Nephron progenitor cell (in vitro differentiated cells): ENCODE results near the gene GALNT18.

Experiments
- DNase-seq: peaks from one replicate; pipeline ENCODE4 v3.0.0; 2021
- H3K27ac Mint-ChIP-seq: 2 replicates; pipeline ENCODE4 v1.8.0; 2021; ENCODE audit warnings: mild to moderate bottlenecking, moderate library complexity, mixed read lengths
- H3K27me3 Mint-ChIP-seq: 2 replicates; pipeline ENCODE4 v1.8.0; 2021; ENCODE audit warnings: mild to moderate bottlenecking, low read depth, mixed read lengths; ENCODE audit not compliant: poor library complexity
- H3K36me3 Mint-ChIP-seq: 2 replicates; pipeline ENCODE4 v1.8.0; 2021; ENCODE audit warnings: low read depth, mixed read lengths
- H3K4me1 Mint-ChIP-seq: 2 replicates; pipeline ENCODE4 v1.8.0; 2021; ENCODE audit warnings: mixed read lengths
- H3K4me3 Mint-ChIP-seq: 2 replicates; pipeline ENCODE4 v1.8.0; 2021; ENCODE audit warnings: mild to moderate bottlenecking, moderate library complexity, mixed read lengths
- H3K9me3 Mint-ChIP-seq: 2 replicates; pipeline ENCODE4 v1.8.0; 2021; ENCODE audit warnings: mild to moderate bottlenecking, moderate library complexity, mixed read lengths
- TF ChIP-seq, protein P1 (sequence below): fragments of 200-600 bp; sonication (generic); IDR thresholded peaks from 2 replicates; pipeline ENCODE4 v1.5.0; 2021; ENCODE audit warnings: antibody characterized with exemption

Gene GALNT18

DNA sequence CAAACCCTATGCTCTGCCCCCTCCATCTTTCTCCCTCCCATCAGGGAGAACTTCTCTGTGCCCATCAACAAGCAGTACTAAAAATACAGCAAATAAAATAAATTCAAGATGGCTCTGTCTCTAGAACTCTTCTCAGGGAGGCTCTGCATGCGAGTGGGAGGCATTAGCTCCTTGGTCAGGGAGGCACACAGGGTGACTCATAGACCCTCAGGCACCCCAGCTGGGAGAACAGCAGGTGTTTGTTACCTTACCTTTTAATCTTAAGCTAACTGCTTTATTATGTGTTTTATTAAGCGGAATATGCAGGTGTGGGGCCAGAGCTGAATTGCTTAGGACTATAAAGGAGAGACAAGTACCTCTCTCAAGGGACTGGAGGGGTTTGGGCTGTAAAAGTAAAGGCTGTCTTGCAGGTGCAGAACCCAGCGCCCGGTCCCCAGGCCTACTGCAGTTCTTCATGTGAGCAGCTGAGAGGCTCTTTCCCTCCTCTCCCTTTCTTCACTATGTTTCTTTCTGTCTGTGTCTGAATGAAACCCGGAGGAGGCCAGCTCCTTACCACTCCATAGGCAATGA is 289.6 kb downstream of the GALNT18 start:
- Mint-ChIP-seq H3K4me3 (no peak overlapping the region), H3K9me3 (no peaks in the 10 kb centered on the region), H3K4me1 (peaks cover 19% of the 10 kb centered on the region), H3K36me3 (no peaks in the 10 kb centered on the region), H3K27me3 (peaks cover 20% of the 10 kb centered on the region), H3K27ac (no peak overlapping the region)
- TF ChIP-seq, protein P1, sequence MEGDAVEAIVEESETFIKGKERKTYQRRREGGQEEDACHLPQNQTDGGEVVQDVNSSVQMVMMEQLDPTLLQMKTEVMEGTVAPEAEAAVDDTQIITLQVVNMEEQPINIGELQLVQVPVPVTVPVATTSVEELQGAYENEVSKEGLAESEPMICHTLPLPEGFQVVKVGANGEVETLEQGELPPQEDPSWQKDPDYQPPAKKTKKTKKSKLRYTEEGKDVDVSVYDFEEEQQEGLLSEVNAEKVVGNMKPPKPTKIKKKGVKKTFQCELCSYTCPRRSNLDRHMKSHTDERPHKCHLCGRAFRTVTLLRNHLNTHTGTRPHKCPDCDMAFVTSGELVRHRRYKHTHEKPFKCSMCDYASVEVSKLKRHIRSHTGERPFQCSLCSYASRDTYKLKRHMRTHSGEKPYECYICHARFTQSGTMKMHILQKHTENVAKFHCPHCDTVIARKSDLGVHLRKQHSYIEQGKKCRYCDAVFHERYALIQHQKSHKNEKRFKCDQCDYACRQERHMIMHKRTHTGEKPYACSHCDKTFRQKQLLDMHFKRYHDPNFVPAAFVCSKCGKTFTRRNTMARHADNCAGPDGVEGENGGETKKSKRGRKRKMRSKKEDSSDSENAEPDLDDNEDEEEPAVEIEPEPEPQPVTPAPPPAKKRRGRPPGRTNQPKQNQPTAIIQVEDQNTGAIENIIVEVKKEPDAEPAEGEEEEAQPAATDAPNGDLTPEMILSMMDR, result no peak
- DNase-seq, result no peak

DNA sequence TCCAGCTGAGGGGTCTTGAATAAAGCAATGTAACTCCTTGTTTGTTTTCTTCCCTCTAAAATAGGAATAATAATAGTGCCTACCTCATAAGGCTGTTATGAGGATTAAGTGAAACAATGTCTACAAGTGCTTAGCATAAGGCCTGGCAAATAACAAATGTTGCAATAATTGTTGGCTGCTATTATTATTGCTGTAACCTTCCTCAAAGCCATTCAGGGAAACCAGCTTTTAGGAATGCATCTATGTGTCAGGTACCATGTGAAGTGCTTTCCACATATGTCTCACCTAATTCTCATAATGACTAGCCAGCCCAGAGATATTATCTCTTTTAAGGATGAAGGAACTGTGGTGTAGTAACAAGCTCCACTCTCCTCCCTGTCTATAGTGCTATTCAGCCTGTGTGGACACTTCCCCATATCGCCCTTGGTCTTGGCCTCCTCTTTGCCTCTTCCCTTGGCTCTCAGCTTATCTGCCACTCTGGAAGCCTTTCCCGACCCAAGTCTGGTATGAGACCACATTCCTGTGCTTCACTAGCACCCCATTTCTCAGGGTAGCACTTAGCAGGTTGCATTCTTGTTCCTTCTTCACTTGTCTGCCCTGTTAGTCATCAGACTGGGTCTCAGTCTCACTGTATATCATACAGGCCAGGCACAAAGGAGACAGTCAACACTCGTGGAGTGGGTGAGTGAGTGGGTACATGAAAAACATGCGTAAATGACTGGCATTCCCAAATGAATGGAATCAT is 292.6 kb downstream of the GALNT18 start:
- TF ChIP-seq, protein P1, result no peak
- Mint-ChIP-seq H3K4me3 (no peak overlapping the region), H3K27ac (no peak overlapping the region), H3K36me3 (no peaks in the 10 kb centered on the region), H3K9me3 (no peaks in the 10 kb centered on the region), H3K27me3 (peaks cover 20% of the 10 kb centered on the region), H3K4me1 (no peaks in the 10 kb centered on the region)
- DNase-seq, result no peak

DNA sequence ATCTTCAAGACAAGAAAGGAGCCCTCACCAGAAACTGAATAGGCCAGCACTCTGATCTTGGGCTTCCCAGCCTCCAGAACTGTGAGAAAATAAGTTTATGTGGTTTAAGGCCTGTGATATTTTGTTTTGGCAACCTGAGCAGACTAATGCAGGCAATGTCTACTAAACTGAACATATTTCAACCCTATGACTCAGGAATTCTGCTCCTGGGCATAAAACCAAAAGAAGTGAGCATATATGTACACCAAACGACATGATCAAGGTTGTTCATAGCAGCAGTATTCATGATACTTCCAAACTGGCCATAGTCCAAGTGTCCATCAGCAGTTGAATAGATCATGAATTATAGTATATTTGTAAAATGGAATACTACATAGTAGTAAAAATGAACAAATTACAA is 297.7 kb downstream of the GALNT18 start:
- H3K27ac Mint-ChIP-seq, result no peak overlapping the region
- H3K9me3 Mint-ChIP-seq, result peaks cover 17% of the 10 kb centered on the region
- peaks cover 10% of the 10 kb centered on the region for H3K4me1 Mint-ChIP-seq
- DNase-seq, result no peak
- no peaks in the 10 kb centered on the region for H3K36me3 Mint-ChIP-seq
- TF ChIP-seq, protein P1, result no peak
- H3K27me3 Mint-ChIP-seq, result peaks cover 6% of the 10 kb centered on the region
- no peak overlapping the region for H3K4me3 Mint-ChIP-seq

DNA sequence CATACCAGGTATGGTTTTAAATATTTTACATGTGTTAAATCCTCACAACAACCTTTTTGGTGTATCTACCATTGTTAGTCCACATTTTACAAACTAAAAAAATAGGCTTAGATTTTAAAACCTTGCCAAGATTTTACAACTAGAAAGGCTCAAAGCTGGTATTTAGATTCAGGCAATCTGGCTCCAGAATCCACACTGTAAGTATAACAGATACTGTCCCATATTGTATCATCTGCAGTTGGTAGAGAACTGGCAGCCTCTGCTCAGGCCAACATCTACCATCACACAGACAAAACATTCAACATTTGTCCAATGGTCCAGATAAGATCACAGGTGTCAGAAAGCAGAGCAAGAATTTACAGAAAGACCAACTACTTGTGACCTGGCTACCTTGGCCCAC is 299.7 kb downstream of the GALNT18 start:
- H3K36me3 Mint-ChIP-seq, result no peaks in the 10 kb centered on the region
- peaks cover 6% of the 10 kb centered on the region for H3K27me3 Mint-ChIP-seq
- H3K27ac Mint-ChIP-seq, result no peak overlapping the region
- H3K4me1 Mint-ChIP-seq, result peaks cover 10% of the 10 kb centered on the region
- DNase-seq, result no peak
- H3K4me3 Mint-ChIP-seq, result no peak overlapping the region
- peaks cover 17% of the 10 kb centered on the region for H3K9me3 Mint-ChIP-seq
- TF ChIP-seq, protein P1, result no peak

DNA sequence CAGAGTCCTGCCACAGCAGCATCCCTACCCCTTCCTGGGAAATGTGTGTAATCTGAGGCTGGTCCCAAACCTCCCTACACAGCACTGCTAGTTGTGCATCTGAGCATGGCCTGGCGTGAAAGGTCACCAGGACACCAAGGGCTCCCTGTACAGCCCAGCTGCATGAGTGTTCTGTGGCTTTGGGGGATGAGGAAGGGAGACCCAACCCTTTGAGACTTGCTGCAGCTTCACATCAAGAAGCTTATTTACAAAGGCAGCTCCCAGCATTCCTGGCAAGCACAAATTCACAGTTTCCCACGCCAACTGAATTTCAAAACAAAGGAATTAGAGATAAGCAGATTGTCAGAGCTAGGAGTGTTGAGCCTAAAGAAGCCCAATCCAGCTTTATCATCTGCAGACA is 301.0 kb downstream of the GALNT18 start:
- Mint-ChIP-seq H3K4me1 (peaks cover 10% of the 10 kb centered on the region), H3K4me3 (no peak overlapping the region), H3K27ac (peak overlapping the region; percentile 3), H3K36me3 (no peaks in the 10 kb centered on the region), H3K27me3 (peaks cover 6% of the 10 kb centered on the region), H3K9me3 (peaks cover 17% of the 10 kb centered on the region)
- TF ChIP-seq, protein P1, result no peak
- DNase-seq, result no peak

DNA sequence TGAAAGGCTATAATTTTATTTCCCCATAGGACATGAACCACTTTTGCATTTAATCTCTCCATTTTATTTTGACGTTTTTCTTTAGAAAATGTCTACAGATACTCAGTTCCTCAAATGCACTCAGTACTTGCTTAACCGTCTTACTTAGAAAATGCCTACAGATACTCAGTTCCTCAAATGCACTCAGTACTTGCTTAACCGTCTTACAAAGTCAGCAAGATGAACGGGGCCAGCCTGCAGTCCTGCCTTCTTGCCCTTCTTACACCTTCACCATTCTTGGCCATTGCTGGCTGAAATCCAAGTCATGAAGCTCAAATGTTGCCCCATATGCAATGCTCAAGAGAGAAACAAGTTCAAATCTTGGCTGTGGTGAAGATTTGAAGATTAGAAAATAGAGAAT is 302.8 kb downstream of the GALNT18 start:
- Mint-ChIP-seq H3K9me3 (peaks cover 17% of the 10 kb centered on the region), H3K36me3 (no peaks in the 10 kb centered on the region), H3K27ac (no peak overlapping the region), H3K4me1 (peaks cover 10% of the 10 kb centered on the region), H3K4me3 (no peak overlapping the region), H3K27me3 (peaks cover 6% of the 10 kb centered on the region)
- no peak for DNase-seq
- TF ChIP-seq, protein P1, result no peak
